SK-N-SH (cell line): ENCODE measurements around the gene DLG1. TPM values are rescaled to one million over a fixed set of nuclear protein-coding genes. Genes with fewer than 3 reads are reported as not detected.

Experiments
- CTCF ChIA-PET: fragments of 300-600, 350-600 bp; formaldehyde crosslinking; extraction: SDS; loops from one replicate; lab custom pipeline; 2021; lab: Yijun Ruan, JAX
- POLR2A ChIA-PET: fragments of 350-600 bp; sonication (Branson Sonifier 250); formaldehyde crosslinking; extraction: SDS; loops from one replicate; lab custom pipeline; 2020; ENCODE audit warnings: antibody characterized with exemption, inconsistent platforms; lab: Yijun Ruan, JAX
- DNase-seq: peaks from one replicate; pipeline ENCODE4 v3.0.0; 2012
- H2AFZ ChIP-seq: fragments of 200-600 bp; sonication (generic); 2 replicates; pipeline ENCODE4 v1.8.1; 2016; ENCODE audit warnings: antibody characterized with exemption, mild to moderate bottlenecking, low read depth
- H3F3A ChIP-seq: fragments of 200-600 bp; sonication (generic); replicated peaks from 2 replicates; pipeline ENCODE3; 2016; ENCODE audit warnings: antibody characterized with exemption, mild to moderate bottlenecking; ENCODE audit not compliant: insufficient read depth
- H3K27ac ChIP-seq, 2 experiments: fragments of 200-500 bp in 1 of 2; fragments of 200-600 bp in 1 of 2; sonication (Bioruptor generic) in 1 of 2; sonication (generic), shearing (Covaris generic) in 1 of 2; 2 replicates each; pipeline versions ENCODE4 v1.5.1 to v1.6.1; 2014 to 2016; ENCODE audit warnings: low read depth in 2 of 2, inconsistent platforms in 1 of 2, low read length in 1 of 2, mild to moderate bottlenecking in 1 of 2, mixed read lengths in 1 of 2
- H3K27me3 ChIP-seq: fragments of 200-600 bp; sonication (generic), shearing (Covaris generic); 2 replicates; pipeline ENCODE4 v1.6.1; 2016; ENCODE audit warnings: mixed run types; ENCODE audit not compliant: insufficient read depth
- H3K36me3 ChIP-seq, 2 experiments: fragments of 200-500 bp in 1 of 2; fragments of 200-600 bp in 1 of 2; sonication (Bioruptor generic) in 1 of 2; sonication (generic) in 1 of 2; replicated peaks in 1 of 2; 2 replicates each; pipeline versions ENCODE3 to v1.5.1; 2014 to 2016; ENCODE audit warnings: low read length in 1 of 2, mild to moderate bottlenecking in 1 of 2; ENCODE audit not compliant: insufficient read depth in 2 of 2, control insufficient read depth in 1 of 2
- H3K4me1 ChIP-seq, 2 experiments: fragments of 200-500 bp in 1 of 2; fragments of 200-600 bp in 1 of 2; sonication (Bioruptor generic) in 1 of 2; sonication (generic), shearing (Covaris generic) in 1 of 2; 2 replicates each; pipeline versions ENCODE4 v1.5.1 to v1.6.1; 2014 to 2016; ENCODE audit warnings: low read depth in 1 of 2, low read length in 1 of 2, mixed run types in 1 of 2; ENCODE audit not compliant: insufficient read depth in 2 of 2, control insufficient read depth in 1 of 2
- H3K4me2 ChIP-seq: fragments of 200-600 bp; sonication (generic), shearing (Covaris generic); 2 replicates; pipeline ENCODE4 v1.6.1; 2017; ENCODE audit warnings: mixed run types
- H3K4me3 ChIP-seq, 2 experiments: fragments of 200-500 bp in 1 of 2; fragments of 200-600 bp in 1 of 2; sonication (Bioruptor generic) in 1 of 2; sonication (generic), shearing (Covaris generic) in 1 of 2; 2 replicates each; pipeline versions ENCODE4 v1.5.1 to v1.8.1; 2014 to 2016; ENCODE audit warnings: low read depth in 2 of 2, inconsistent platforms in 1 of 2, low read length in 1 of 2, mild to moderate bottlenecking in 1 of 2, mixed read lengths in 1 of 2, moderate library complexity in 1 of 2
- H3K79me2 ChIP-seq: fragments of 200-600 bp; sonication (generic); 2 replicates; pipeline ENCODE4 v1.8.1; 2017; ENCODE audit warnings: mild to moderate bottlenecking; ENCODE audit not compliant: insufficient read depth
- H3K9ac ChIP-seq: fragments of 200-600 bp; sonication (generic); 2 replicates; pipeline ENCODE4 v1.6.1; 2017; ENCODE audit warnings: mixed run types
- H3K9me2 ChIP-seq: fragments of 200-600 bp; sonication (generic); 2 replicates; pipeline ENCODE4 v1.6.1; 2017; ENCODE audit warnings: mixed run types
- H3K9me3 ChIP-seq: fragments of 200-600 bp; sonication (generic); 2 replicates; pipeline ENCODE4 v1.6.1; 2017; ENCODE audit warnings: mixed run types, mild to moderate bottlenecking, moderate library complexity
- H4K20me1 ChIP-seq: fragments of 200-600 bp; sonication (generic); 2 replicates; pipeline ENCODE4 v1.6.1; 2017; ENCODE audit warnings: mild to moderate bottlenecking, mixed run types; ENCODE audit not compliant: insufficient read depth
- CHD2 ChIP-seq: fragments of 150-350 bp; IDR thresholded peaks from 2 replicates; pipeline ENCODE4 v1.6.1; 2018; ENCODE audit warnings: low read length; ENCODE audit not compliant: partially characterized antibody
- ELF1 ChIP-seq: IDR thresholded peaks from 2 replicates; pipeline ENCODE4 v1.4.0; 2012
- EP300 ChIP-seq, 2 experiments: IDR thresholded peaks; 2 replicates each; pipeline versions ENCODE4 v1.4.0 to v1.6.1; 2012; ENCODE audit warnings: borderline replicate concordance in 1 of 2, low read depth in 1 of 2, low read length in 1 of 2
- EZH2phosphoT487 ChIP-seq: fragments of 200-600 bp; sonication (generic); IDR thresholded peaks from 2 replicates; pipeline ENCODE4 v1.6.1; 2017; ENCODE audit warnings: low read depth, mixed run types, mild to moderate bottlenecking, antibody characterized with exemption, moderate library complexity, borderline replicate concordance
- FOSL2 ChIP-seq: IDR thresholded peaks from 2 replicates; pipeline ENCODE4 v1.4.0; 2012; ENCODE audit warnings: low read depth, mild to moderate bottlenecking, moderate library complexity, borderline replicate concordance
- FOXJ3 ChIP-seq: sonication (generic); formaldehyde crosslinking; IDR thresholded peaks from 2 replicates; pipeline ENCODE4 v1.5.1; 2020; ENCODE audit warnings: mild to moderate bottlenecking, missing genetic modification reagents
- FOXM1 ChIP-seq: IDR thresholded peaks from 2 replicates; pipeline ENCODE4 v1.4.0; 2012; ENCODE audit warnings: low read depth, mild to moderate bottlenecking
- GABPA ChIP-seq: IDR thresholded peaks from 2 replicates; pipeline ENCODE4 v1.4.0; 2012; ENCODE audit warnings: low read depth, mild to moderate bottlenecking
- IRF3 ChIP-seq: fragments of 150-350 bp; IDR thresholded peaks from 2 replicates; pipeline ENCODE4 v1.6.1; 2016; ENCODE audit warnings: mild to moderate bottlenecking, low read depth, low read length
- JUND ChIP-seq: IDR thresholded peaks from 2 replicates; pipeline ENCODE4 v1.4.0; 2012
- MAX ChIP-seq: IDR thresholded peaks from 2 replicates; pipeline ENCODE4 v1.4.0; 2012; ENCODE audit warnings: low read depth
- MEF2A ChIP-seq: IDR thresholded peaks from 2 replicates; pipeline ENCODE4 v1.4.0; 2012; ENCODE audit warnings: low read depth, borderline replicate concordance
- MXI1 ChIP-seq: IDR thresholded peaks from 2 replicates; pipeline ENCODE4 v1.6.1; 2012; ENCODE audit warnings: mild to moderate bottlenecking, low read depth, low read length, improper control_type of control experiment
- NFIC ChIP-seq: IDR thresholded peaks from 2 replicates; pipeline ENCODE4 v1.4.0; 2012; ENCODE audit warnings: borderline replicate concordance
- NRF1 ChIP-seq: IDR thresholded peaks from 2 replicates; pipeline ENCODE4 v1.6.1; 2012; ENCODE audit warnings: low read depth, mild to moderate bottlenecking, low read length
- RAD21 ChIP-seq: IDR thresholded peaks from 2 replicates; pipeline ENCODE4 v1.6.1; 2012; ENCODE audit warnings: mild to moderate bottlenecking, low read length
- RFX5 ChIP-seq: IDR thresholded peaks from 2 replicates; pipeline ENCODE4 v1.6.1; 2012; ENCODE audit warnings: mild to moderate bottlenecking, improper control_type of control experiment, low read length
- RXRA ChIP-seq: IDR thresholded peaks from 2 replicates; pipeline ENCODE4 v1.4.0; 2012; ENCODE audit warnings: low read depth, mild to moderate bottlenecking, borderline replicate concordance
- SIN3A ChIP-seq: IDR thresholded peaks from 2 replicates; pipeline ENCODE4 v1.6.1; 2012; ENCODE audit warnings: low read depth, mild to moderate bottlenecking, low read length, moderate library complexity, borderline replicate concordance
- SMC3 ChIP-seq: IDR thresholded peaks from 2 replicates; pipeline ENCODE4 v1.6.1; 2012; ENCODE audit warnings: low read depth, low read length, improper control_type of control experiment
- TAF1 ChIP-seq: IDR thresholded peaks from 2 replicates; pipeline ENCODE4 v1.6.1; 2012; ENCODE audit warnings: low read depth, mild to moderate bottlenecking, low read length, moderate library complexity, borderline replicate concordance
- TCF12 ChIP-seq: IDR thresholded peaks from 2 replicates; pipeline ENCODE4 v1.4.0; 2012
- TEAD4 ChIP-seq: IDR thresholded peaks from 2 replicates; pipeline ENCODE4 v1.4.0; 2012; ENCODE audit warnings: mild to moderate bottlenecking, borderline replicate concordance; ENCODE audit not compliant: insufficient read depth
- USF2 ChIP-seq: fragments of 150-350 bp; IDR thresholded peaks from 2 replicates; pipeline ENCODE4 v1.6.1; 2017; ENCODE audit warnings: antibody characterized with exemption, low read length, low read depth, borderline replicate concordance
- YY1 ChIP-seq: IDR thresholded peaks from 2 replicates; pipeline ENCODE4 v1.4.0; 2012; ENCODE audit warnings: low read depth, mild to moderate bottlenecking
- WGBS: methylation state at CpG from one replicate; pipeline ENCODE4 v1.1.6; 2017; ENCODE audit warnings: low lambda C conversion rate; 5-methylcytosine and 5-hydroxymethylcytosine counted together
- polyA plus RNA-seq, 3 experiments: library from polyadenylated mRNA; depleted of rRNA; stranded (reverse); fragments of >200 nt; gene quantifications; 2 replicates each; pipeline ENCODE4 v1.2.3, GENCODE V29; 2012
- TF ChIP-seq, protein P1 (sequence below): IDR thresholded peaks from 2 replicates; pipeline ENCODE4; 2012

DLG1 gene
- polyA plus RNA-seq, 1 of the 3 experiments (the other 2 are of a cell fraction): 16.5 TPM

- no peak overlapping the region for H3K27ac ChIP-seq
- H3K79me2 ChIP-seq: no peaks in the 10 kb centered on the region
- no peak overlapping the region for H3K4me3 ChIP-seq
- TF ChIP-seq ELF1: no peak
- TF ChIP-seq TEAD4: no peak
- TF ChIP-seq TCF12: no peak
- no peak for TF ChIP-seq IRF3
- TF ChIP-seq YY1: no peak
- TF ChIP-seq RFX5: no peak
- TF ChIP-seq NFIC: no peak
- TF ChIP-seq EZH2phosphoT487: no peak
- no peak for TF ChIP-seq SMC3
- no peak for TF ChIP-seq FOXM1
- TF ChIP-seq GABPA: no peak
- TF ChIP-seq JUND: no peak
- no peak for TF ChIP-seq RAD21
- no peak for TF ChIP-seq FOXJ3
- TF ChIP-seq, protein P1, sequence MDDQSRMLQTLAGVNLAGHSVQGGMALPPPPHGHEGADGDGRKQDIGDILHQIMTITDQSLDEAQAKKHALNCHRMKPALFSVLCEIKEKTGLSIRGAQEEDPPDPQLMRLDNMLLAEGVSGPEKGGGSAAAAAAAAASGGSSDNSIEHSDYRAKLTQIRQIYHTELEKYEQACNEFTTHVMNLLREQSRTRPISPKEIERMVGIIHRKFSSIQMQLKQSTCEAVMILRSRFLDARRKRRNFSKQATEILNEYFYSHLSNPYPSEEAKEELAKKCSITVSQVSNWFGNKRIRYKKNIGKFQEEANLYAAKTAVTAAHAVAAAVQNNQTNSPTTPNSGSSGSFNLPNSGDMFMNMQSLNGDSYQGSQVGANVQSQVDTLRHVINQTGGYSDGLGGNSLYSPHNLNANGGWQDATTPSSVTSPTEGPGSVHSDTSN: no peak
- no peak for TF ChIP-seq CHD2
- no peak for TF ChIP-seq MAX
- no peak overlapping the region for H3K9ac ChIP-seq
- WGBS: 91% methylated on average over 6 of the region's 6 CpGs
- H3K36me3 ChIP-seq: no peaks in the 10 kb centered on the region
- no peaks in the 10 kb centered on the region for H3F3A ChIP-seq
- no peaks in the 10 kb centered on the region for H4K20me1 ChIP-seq
- H3K4me1 ChIP-seq: peaks cover 12 to 15% of the 10 kb centered on the region in 2 experiments; a peak in 3 of 4 replicates
- ChIA-PET POLR2A (no interaction called here), CTCF (interaction anchor here (0.6 kb wide), 1 partner anchor 86 kb away, joined by 3 read pairs; no protein-coding TSS in a partner anchor)
- H3K4me2 ChIP-seq: no peak overlapping the region
- H3K9me2 ChIP-seq: no peaks in the 10 kb centered on the region
- H2AFZ ChIP-seq: no peak overlapping the region
- H3K27me3 ChIP-seq: no peaks in the 10 kb centered on the region
- DNase-seq: no peak
- no peaks in the 10 kb centered on the region for H3K9me3 ChIP-seq
Observed at GRCh38 chr3:197343111-197343510, 44.7 kb upstream of the DLG1 start.

GRCh38 chr3:197340521-197340871, 42.1 kb upstream of the DLG1 start:
- Histone ChIP-seq H3F3A (no peaks in the 10 kb centered on the region), H2AFZ (peak overlapping the region; percentile 90; the same call in 1 of the 2 replicates), H4K20me1 (no peaks in the 10 kb centered on the region), H3K9me2 (no peaks in the 10 kb centered on the region), H3K36me3 (no peaks in the 10 kb centered on the region), H3K79me2 (no peaks in the 10 kb centered on the region), H3K4me2 (no peak overlapping the region), H3K4me3 (no peak overlapping the region), H3K9ac (no peak overlapping the region), H3K9me3 (no peaks in the 10 kb centered on the region), H3K27me3 (no peaks in the 10 kb centered on the region), H3K27ac (peak overlapping the region in 1 of 2 experiments; percentile 81; a peak in 3 of 4 replicates), H3K4me1 (peaks cover 12 to 19% of the 10 kb centered on the region in 2 experiments; a peak in 3 of 4 replicates)
- no peak for TF ChIP-seq EP300 (IDR thresholded peaks at IDR 0.05; ENCODE audit: borderline replicate concordance in 1 of 2, low read depth in 1 of 2, low read length in 1 of 2)
- TF ChIP-seq NRF1: no peak
- no peak for TF ChIP-seq SIN3A
- no peak for TF ChIP-seq MEF2A
- no peak for TF ChIP-seq USF2
- no peak for TF ChIP-seq FOSL2
- TF ChIP-seq YY1: no peak
- TF ChIP-seq RAD21: no peak
- TF ChIP-seq, protein P1: no peak
- no peak for TF ChIP-seq TAF1
- no peak for TF ChIP-seq MXI1
- no peak for TF ChIP-seq RXRA
- ChIA-PET POLR2A (no interaction called here), CTCF (no interaction called here)
- DNase-seq: no peak
